Measurements from ENCODE around the gene XRCC1.
"Not testable (repeated sequence)": the region's sequence is repeated elsewhere in the genome, so short reads cannot be mapped to it uniquely, and the experiment has no call there.

Gene XRCC1

DNA sequence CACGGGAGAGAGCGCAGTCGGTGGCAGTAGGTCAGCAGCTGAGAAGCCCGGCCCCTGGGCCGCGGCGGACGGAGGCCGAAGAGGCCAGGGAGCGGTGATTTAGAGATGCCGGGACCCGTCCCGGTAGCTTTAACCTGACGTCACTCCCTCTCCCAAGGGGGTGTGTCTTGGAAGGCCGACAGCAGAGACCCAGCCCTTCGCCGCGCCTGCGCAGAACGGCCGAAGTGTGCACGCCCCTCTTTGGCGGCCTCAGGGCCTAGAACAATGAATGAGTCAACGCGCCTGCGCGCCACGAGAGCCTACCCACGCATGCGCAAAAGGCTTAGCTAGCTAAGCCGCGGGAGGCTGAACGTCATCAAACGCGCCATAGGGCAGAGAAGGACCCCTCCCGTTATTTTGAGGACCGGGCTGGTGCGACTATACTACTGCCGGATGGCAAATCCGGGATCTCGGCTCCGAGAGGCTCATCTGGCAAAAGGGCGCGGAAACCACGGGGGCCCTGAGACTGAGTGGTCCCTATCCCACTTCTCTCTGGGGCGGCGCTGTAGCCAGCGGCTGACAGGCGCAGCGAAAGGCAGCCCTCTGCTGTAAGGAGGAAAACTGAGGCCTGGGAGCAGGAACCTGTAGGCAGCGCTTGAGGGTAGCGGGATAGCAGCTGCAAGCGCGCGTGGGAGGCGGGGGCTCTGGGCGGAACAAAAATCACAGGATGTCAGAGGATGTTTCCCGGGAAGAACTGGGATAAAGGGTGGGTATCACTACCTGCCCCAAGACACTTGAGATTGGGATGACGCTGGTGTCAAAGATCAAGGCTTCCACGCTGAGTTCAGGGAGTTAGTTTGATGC, 20.9 kb upstream of the XRCC1 start, which contains the start of the genes IRGQ and ZNF576:
Gene IRGQ, minus strand, starts transcription at position 136 of the 843 bp plus-strand sequence. CDS start 796 bp downstream, outside the sequence.
Gene ZNF576, plus strand, starts transcription at position 597 of the 843 bp plus-strand sequence. CDS start 514 bp downstream, outside the sequence.
- Histone ChIP-seq H3K4me3 (ENCODE audit: low read length) (peak within 1 kb of the TSS; percentile 72), H3K4me1 (ENCODE audit: control insufficient read depth, insufficient read depth, low read length) (peaks cover 22% of the 10 kb centered on the region), H3K9ac (ENCODE audit: low read length) (peak within 1 kb of the TSS; percentile 89), H3K36me3 (ENCODE audit: control insufficient read depth, insufficient read depth, low read length) (no peaks in the 10 kb centered on the region), H3K27me3 (ENCODE audit: control insufficient read depth, insufficient read depth, low read length) (no peaks in the 10 kb centered on the region), H3K9me3 (ENCODE audit: control insufficient read depth, low read length) (no peaks in the 10 kb centered on the region)

- peaks cover 22% of the 10 kb centered on the region for H3K4me1 ChIP-seq (ENCODE audit: control insufficient read depth, insufficient read depth, low read length)
- peak overlapping the region; percentile 89 for H3K9ac ChIP-seq (ENCODE audit: low read length)
Measured at GRCh38 chr19:43595605-43595998, 20.3 kb upstream of the XRCC1 start.

GRCh38 chr19:43594710-43595604, 19.6 kb upstream of the XRCC1 start:
- H3K9me3 ChIP-seq (ENCODE audit: control insufficient read depth, low read length) = no peaks in the 10 kb centered on the region
- H3K36me3 ChIP-seq (ENCODE audit: control insufficient read depth, insufficient read depth, low read length) = no peaks in the 10 kb centered on the region
- peaks cover 22% of the 10 kb centered on the region for H3K4me1 ChIP-seq (ENCODE audit: control insufficient read depth, insufficient read depth, low read length)

More at GRCh38 chr19:43595605-43595998, 20.3 kb upstream of the XRCC1 start:
- no peaks in the 10 kb centered on the region for H3K36me3 ChIP-seq (ENCODE audit: control insufficient read depth, insufficient read depth, low read length)
- peak overlapping the region; percentile 72 for H3K4me3 ChIP-seq (ENCODE audit: low read length)
- H3K27me3 ChIP-seq (ENCODE audit: control insufficient read depth, insufficient read depth, low read length) = no peaks in the 10 kb centered on the region
- no peaks in the 10 kb centered on the region for H3K9me3 ChIP-seq (ENCODE audit: control insufficient read depth, low read length)

GRCh38 chr19:43594081-43594697, 18.9 kb upstream of the XRCC1 start:
- no peaks in the 10 kb centered on the region for H3K36me3 ChIP-seq (ENCODE audit: control insufficient read depth, insufficient read depth, low read length)

More at GRCh38 chr19:43594710-43595604, 19.6 kb upstream of the XRCC1 start:
- H3K4me3 ChIP-seq (ENCODE audit: low read length) = peak overlapping the region; percentile 72
- H3K27me3 ChIP-seq (ENCODE audit: control insufficient read depth, insufficient read depth, low read length) = no peaks in the 10 kb centered on the region
- peak overlapping the region; percentile 89 for H3K9ac ChIP-seq (ENCODE audit: low read length)

GRCh38 chr19:43592800-43593350, 17.5 kb upstream of the XRCC1 start:
- Histone ChIP-seq H3K9me3 (ENCODE audit: control insufficient read depth, low read length) (no peaks in the 10 kb centered on the region), H3K4me3 (ENCODE audit: low read length) (no peak overlapping the region), H3K27me3 (ENCODE audit: control insufficient read depth, insufficient read depth, low read length) (no peaks in the 10 kb centered on the region), H3K36me3 (ENCODE audit: control insufficient read depth, insufficient read depth, low read length) (no peaks in the 10 kb centered on the region), H3K4me1 (ENCODE audit: control insufficient read depth, insufficient read depth, low read length) (peaks cover 22% of the 10 kb centered on the region), H3K9ac (ENCODE audit: low read length) (no peak overlapping the region)

More at GRCh38 chr19:43594081-43594697, 18.9 kb upstream of the XRCC1 start:
- Histone ChIP-seq H3K9me3 (ENCODE audit: control insufficient read depth, low read length) (no peaks in the 10 kb centered on the region), H3K9ac (ENCODE audit: low read length) (peak overlapping the region; percentile 89), H3K4me1 (ENCODE audit: control insufficient read depth, insufficient read depth, low read length) (peaks cover 22% of the 10 kb centered on the region), H3K27me3 (ENCODE audit: control insufficient read depth, insufficient read depth, low read length) (no peaks in the 10 kb centered on the region), H3K4me3 (ENCODE audit: low read length) (no peak overlapping the region)

DNA sequence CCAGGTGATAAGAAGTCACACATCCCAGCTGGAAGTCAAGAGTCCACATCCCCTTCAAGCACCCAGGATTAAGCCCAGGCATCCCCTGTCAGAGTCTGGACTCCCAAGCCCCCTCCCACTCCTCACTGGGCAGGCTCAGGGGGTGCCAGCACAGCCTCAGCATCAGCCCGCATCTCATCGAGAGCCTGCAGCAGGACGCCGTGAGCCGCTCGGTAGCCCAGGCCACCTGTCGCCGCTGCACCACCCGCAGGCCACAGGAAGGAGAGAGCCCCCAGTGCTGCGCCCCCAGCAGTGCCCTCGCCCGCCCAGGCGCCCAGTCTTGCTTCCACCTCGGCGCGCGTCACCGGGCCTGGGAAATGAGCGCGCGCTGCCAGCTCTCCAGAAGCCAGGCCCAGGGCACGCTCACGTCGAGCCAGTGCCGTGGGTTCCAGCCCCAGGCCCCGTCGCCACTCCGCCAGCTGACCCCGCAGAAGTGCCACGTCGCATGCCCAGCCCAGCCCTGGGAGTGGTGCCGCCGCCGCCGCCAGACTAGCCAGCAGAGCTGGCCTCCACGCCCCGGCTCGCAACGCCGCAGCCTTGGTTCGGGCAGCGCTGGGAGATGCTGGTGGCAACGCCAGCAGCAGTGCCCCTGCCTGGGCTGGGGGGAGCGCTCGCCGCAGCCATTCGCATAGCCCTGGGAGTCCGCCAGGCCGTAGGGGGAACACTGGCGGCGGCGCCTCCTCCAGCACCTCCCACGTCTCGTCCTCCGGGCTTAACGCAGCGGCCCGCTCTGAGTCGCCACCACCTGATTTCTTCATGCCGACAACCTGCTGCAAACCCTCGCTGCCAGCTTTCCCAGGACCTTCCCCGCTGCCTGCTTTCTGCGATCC, 16.8 kb upstream of the XRCC1 start:
- Histone ChIP-seq H3K9me3 (ENCODE audit: control insufficient read depth, low read length) (no peaks in the 10 kb centered on the region), H3K4me3 (ENCODE audit: low read length) (no peak overlapping the region), H3K27me3 (ENCODE audit: control insufficient read depth, insufficient read depth, low read length) (no peaks in the 10 kb centered on the region), H3K4me1 (ENCODE audit: control insufficient read depth, insufficient read depth, low read length) (peaks cover 14% of the 10 kb centered on the region), H3K9ac (ENCODE audit: low read length) (no peak overlapping the region), H3K36me3 (ENCODE audit: control insufficient read depth, insufficient read depth, low read length) (no peaks in the 10 kb centered on the region)

DNA sequence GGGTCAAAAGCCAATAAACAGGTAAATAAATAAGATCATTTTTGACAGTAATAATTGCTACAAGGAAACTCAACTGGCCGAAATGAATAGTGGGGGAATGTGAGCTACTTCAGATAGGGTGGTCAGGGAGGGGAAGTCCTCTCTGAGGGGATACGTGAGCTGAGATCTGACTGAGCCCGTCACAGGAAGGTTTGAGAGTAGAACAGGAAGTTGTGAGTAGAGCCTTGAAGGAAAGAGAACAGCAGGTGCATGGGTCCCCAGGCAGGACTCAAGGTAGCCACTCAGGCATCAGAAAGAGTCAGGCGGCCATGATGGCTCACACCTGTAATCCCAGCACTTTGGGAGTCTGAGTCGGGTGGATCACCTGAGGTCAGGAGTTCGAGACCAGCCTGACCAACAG, 14.4 kb upstream of the XRCC1 start:
- no peaks in the 10 kb centered on the region for H3K27me3 ChIP-seq (ENCODE audit: control insufficient read depth, insufficient read depth, low read length)
- no peak overlapping the region for H3K4me3 ChIP-seq (ENCODE audit: low read length)
- no peaks in the 10 kb centered on the region for H3K9me3 ChIP-seq (ENCODE audit: control insufficient read depth, low read length)
- no peak overlapping the region for H3K9ac ChIP-seq (ENCODE audit: low read length)
- no peaks in the 10 kb centered on the region for H3K36me3 ChIP-seq (ENCODE audit: control insufficient read depth, insufficient read depth, low read length)
- H3K4me1 ChIP-seq (ENCODE audit: control insufficient read depth, insufficient read depth, low read length) = peaks cover 10% of the 10 kb centered on the region

GRCh38 chr19:43589277-43589676, 13.9 kb upstream of the XRCC1 start:
- Histone ChIP-seq H3K9ac (ENCODE audit: low read length) (no peak overlapping the region), H3K4me1 (ENCODE audit: control insufficient read depth, insufficient read depth, low read length) (peaks cover 10% of the 10 kb centered on the region), H3K27me3 (ENCODE audit: control insufficient read depth, insufficient read depth, low read length) (no peaks in the 10 kb centered on the region), H3K9me3 (ENCODE audit: control insufficient read depth, low read length) (no peaks in the 10 kb centered on the region), H3K36me3 (ENCODE audit: control insufficient read depth, insufficient read depth, low read length) (no peaks in the 10 kb centered on the region), H3K4me3 (ENCODE audit: low read length) (no peak overlapping the region)

- not testable (repeated sequence) for H3K4me3 ChIP-seq (ENCODE audit: low read length); H3K36me3 ChIP-seq (ENCODE audit: control insufficient read depth, insufficient read depth, low read length); H3K9ac ChIP-seq (ENCODE audit: low read length); H3K4me1 ChIP-seq (ENCODE audit: control insufficient read depth, insufficient read depth, low read length); H3K9me3 ChIP-seq (ENCODE audit: control insufficient read depth, low read length); H3K27me3 ChIP-seq (ENCODE audit: control insufficient read depth, insufficient read depth, low read length)
Measured at GRCh38 chr19:43587029-43587428, 11.7 kb upstream of the XRCC1 start.

DNA sequence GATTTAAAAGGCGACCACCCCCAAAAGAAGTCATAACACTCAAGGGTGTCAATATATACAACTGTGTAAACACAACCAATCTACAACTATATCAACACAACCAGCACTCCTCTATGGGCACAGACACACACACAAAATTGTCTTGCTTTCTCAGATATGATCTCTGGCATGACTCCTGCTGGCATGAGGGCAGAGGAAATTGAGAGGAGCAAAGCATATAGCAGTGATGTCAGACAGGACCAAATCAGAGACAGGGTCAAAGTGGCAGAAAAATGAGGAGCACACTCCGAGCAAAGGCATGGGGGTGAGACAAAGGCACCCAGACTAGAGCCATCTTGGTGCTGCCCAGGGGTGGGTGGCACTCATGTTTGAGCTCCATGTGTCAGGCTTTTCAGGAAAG, 11.0 kb upstream of the XRCC1 start:
- H3K9me3 ChIP-seq (ENCODE audit: control insufficient read depth, low read length) = no peaks in the 10 kb centered on the region
- H3K9ac ChIP-seq (ENCODE audit: low read length) = no peak overlapping the region
- peaks cover 8% of the 10 kb centered on the region for H3K4me1 ChIP-seq (ENCODE audit: control insufficient read depth, insufficient read depth, low read length)
- H3K36me3 ChIP-seq (ENCODE audit: control insufficient read depth, insufficient read depth, low read length) = no peaks in the 10 kb centered on the region
- H3K27me3 ChIP-seq (ENCODE audit: control insufficient read depth, insufficient read depth, low read length) = no peaks in the 10 kb centered on the region
- no peak overlapping the region for H3K4me3 ChIP-seq (ENCODE audit: low read length)

- Histone ChIP-seq H3K36me3 (ENCODE audit: control insufficient read depth, insufficient read depth, low read length) (no peaks in the 10 kb centered on the region), H3K9me3 (ENCODE audit: control insufficient read depth, low read length) (no peaks in the 10 kb centered on the region), H3K27me3 (ENCODE audit: control insufficient read depth, insufficient read depth, low read length) (no peaks in the 10 kb centered on the region), H3K9ac (ENCODE audit: low read length) (no peak overlapping the region), H3K4me1 (ENCODE audit: control insufficient read depth, insufficient read depth, low read length) (peaks cover 8% of the 10 kb centered on the region), H3K4me3 (ENCODE audit: low read length) (no peak overlapping the region)
Measured at GRCh38 chr19:43584484-43584883, 9.2 kb upstream of the XRCC1 start.

Data from mucosa of stomach (tissue), 1 donor.